Measurements from ENCODE around the gene GYS2.

GYS2 gene

GRCh38 chr12:21559855-21560569 is 44.6 kb downstream of the GYS2 start:
- H3K4me3 ChIP-seq (ENCODE audit: low read depth, low read length), result no peak overlapping the region
- no peak for DNase-seq (ENCODE audit: low read depth)
- TF ChIP-seq CTCF (IDR thresholded peaks at IDR 0.05; ENCODE audit: low read depth, low read length, missing control alignments), result no peak

- H3K4me3 ChIP-seq (ENCODE audit: low read depth, low read length), result no peak overlapping the region
- DNase-seq (ENCODE audit: low read depth), result no peak
- no peak for TF ChIP-seq CTCF (IDR thresholded peaks at IDR 0.05; ENCODE audit: low read depth, low read length, missing control alignments)
Observed at GRCh38 chr12:21558100-21558679, 46.5 kb downstream of the GYS2 start.

- no peak for DNase-seq (ENCODE audit: low read depth)
- no peak for TF ChIP-seq CTCF (IDR thresholded peaks at IDR 0.05; ENCODE audit: low read depth, low read length, missing control alignments)
- H3K4me3 ChIP-seq (ENCODE audit: low read depth, low read length), result no peak overlapping the region
Observed at GRCh38 chr12:21553329-21553675, 51.3 kb downstream of the GYS2 start.

GRCh38 chr12:21552635-21553328 is 51.9 kb downstream of the GYS2 start:
- TF ChIP-seq CTCF (IDR thresholded peaks at IDR 0.05; ENCODE audit: low read depth, low read length, missing control alignments), result no peak
- no peak for DNase-seq (ENCODE audit: low read depth)
- H3K4me3 ChIP-seq (ENCODE audit: low read depth, low read length), result no peak overlapping the region

GRCh38 chr12:21551841-21552465 is 52.7 kb downstream of the GYS2 start:
- no peak for TF ChIP-seq CTCF (IDR thresholded peaks at IDR 0.05; ENCODE audit: low read depth, low read length, missing control alignments)
- H3K4me3 ChIP-seq (ENCODE audit: low read depth, low read length), result no peak overlapping the region
- no peak for DNase-seq (ENCODE audit: low read depth)

- H3K4me3 ChIP-seq (ENCODE audit: low read depth, low read length), result no peak overlapping the region
- no peak for DNase-seq (ENCODE audit: low read depth)
- no peak for TF ChIP-seq CTCF (IDR thresholded peaks at IDR 0.05; ENCODE audit: low read depth, low read length, missing control alignments)
Observed at GRCh38 chr12:21547437-21547836, 57.2 kb downstream of the GYS2 start.

Measured in GM12864 (cell line).